HFF-Myc (cell line): ENCODE measurements around the gene PACS1.
"Not testable (repeated sequence)": the region's sequence is repeated elsewhere in the genome, so short reads cannot be mapped to it uniquely, and the experiment has no call there.

ENCODE experiments used
- DNase-seq: peaks from one replicate; pipeline ENCODE4 v3.0.0-alpha.2; 2011; ENCODE audit warnings: low read depth; ENCODE audit errors: extremely low read depth
- H3K4me3 ChIP-seq: replicated peaks from 2 replicates; pipeline ENCODE4 v1.5.1; 2011; ENCODE audit warnings: low read depth, mild to moderate bottlenecking, control low read depth, low read length
- TF ChIP-seq, protein P1 (sequence below): IDR thresholded peaks from 2 replicates; pipeline ENCODE4 v1.5.1; 2012; ENCODE audit warnings: mild to moderate bottlenecking, low read depth, low read length, control low read depth; ENCODE audit errors: missing control alignments

PACS1 gene

DNA sequence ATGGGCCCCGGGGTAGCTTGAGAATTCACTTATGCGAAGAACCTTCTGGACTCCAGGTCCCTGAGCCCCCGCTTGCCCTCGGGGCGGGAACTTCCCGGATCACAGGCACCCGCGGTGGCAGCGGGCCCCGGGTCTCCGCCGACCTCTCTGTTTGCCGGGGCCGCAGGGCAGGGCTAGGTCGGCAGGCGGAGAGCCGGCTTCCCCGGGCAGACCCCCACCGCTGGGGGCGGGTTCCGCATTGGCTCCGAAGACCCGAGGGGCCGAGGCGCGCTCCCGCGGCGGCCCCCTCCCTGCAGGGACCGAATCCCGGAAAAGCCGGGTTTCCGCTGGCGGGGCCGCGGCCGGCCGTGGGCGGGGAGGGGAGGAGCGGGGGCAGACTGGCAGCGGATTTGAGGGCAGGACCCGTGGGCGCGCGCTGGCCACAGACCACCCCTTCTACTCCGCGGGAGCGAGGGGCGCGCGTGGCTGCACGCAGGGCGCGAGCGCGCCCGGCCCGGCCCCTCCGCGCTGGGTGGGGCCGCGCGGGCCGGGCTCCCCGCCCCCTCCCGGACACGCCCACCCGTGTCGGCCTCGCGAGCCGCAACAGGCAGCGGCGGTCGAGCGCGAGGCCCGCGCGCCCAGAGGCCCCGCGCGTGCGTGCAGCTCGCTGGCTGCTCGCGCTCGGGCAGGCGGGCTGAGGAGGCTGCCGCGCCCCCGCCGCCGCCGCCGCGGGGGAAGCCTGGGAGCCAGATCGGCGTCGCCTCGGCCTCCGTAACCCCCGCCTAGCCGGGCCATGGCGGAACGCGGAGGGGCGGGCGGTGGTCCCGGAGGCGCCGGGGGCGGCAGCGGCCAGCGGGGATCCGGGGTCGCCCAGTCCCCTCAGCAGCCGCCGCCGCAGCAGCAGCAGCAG is at the start of gene PACS1:
TSS of gene PACS1 (plus strand) at position 558 of the 889 bp plus-strand sequence. CDS start at position 773, 215 bp downstream.
- TF ChIP-seq, protein P1, sequence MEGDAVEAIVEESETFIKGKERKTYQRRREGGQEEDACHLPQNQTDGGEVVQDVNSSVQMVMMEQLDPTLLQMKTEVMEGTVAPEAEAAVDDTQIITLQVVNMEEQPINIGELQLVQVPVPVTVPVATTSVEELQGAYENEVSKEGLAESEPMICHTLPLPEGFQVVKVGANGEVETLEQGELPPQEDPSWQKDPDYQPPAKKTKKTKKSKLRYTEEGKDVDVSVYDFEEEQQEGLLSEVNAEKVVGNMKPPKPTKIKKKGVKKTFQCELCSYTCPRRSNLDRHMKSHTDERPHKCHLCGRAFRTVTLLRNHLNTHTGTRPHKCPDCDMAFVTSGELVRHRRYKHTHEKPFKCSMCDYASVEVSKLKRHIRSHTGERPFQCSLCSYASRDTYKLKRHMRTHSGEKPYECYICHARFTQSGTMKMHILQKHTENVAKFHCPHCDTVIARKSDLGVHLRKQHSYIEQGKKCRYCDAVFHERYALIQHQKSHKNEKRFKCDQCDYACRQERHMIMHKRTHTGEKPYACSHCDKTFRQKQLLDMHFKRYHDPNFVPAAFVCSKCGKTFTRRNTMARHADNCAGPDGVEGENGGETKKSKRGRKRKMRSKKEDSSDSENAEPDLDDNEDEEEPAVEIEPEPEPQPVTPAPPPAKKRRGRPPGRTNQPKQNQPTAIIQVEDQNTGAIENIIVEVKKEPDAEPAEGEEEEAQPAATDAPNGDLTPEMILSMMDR, result no peak
- H3K4me3 ChIP-seq, result peak within 1 kb of the TSS; percentile 61
- no peak for DNase-seq

DNA sequence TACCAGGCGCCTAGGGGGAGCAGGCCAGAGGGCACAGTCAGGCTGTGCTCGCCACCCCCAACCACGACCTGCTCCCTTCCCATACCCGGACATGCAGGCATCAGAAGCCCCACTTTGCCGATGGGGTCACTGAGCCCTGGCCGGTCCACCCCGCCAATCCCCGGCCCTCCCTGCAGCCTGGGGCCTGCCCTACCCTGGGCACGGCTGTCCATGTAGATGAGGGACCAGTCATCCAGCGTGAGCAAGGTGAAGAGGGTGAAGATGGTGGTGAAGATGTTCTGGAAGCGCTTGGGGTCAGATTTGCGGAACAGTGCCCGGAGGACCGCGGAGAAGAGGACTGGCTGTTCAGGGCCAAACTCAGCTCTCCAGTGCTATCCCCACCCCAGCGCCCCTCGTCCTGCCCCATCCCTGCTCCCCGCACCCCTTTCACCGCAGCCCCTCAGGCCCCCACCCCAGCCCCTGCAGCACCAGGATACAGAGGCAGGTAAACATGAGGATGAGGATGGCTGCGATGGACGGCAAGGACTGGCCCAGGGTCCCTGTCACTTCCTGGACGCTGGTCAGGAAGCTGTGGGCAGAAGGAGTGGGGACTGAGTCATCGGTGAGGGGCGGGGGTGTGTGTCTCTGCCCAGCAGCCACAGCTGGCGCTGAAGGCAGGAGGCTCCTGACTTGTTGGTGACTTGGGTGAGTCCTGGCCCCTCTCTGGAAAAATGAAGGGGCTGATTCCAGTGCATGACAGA is 49.3 kb upstream of the PACS1 start:
- TF ChIP-seq, protein P1, result no peak
- H3K4me3 ChIP-seq, result no peak overlapping the region
- DNase-seq, result no peak

DNA sequence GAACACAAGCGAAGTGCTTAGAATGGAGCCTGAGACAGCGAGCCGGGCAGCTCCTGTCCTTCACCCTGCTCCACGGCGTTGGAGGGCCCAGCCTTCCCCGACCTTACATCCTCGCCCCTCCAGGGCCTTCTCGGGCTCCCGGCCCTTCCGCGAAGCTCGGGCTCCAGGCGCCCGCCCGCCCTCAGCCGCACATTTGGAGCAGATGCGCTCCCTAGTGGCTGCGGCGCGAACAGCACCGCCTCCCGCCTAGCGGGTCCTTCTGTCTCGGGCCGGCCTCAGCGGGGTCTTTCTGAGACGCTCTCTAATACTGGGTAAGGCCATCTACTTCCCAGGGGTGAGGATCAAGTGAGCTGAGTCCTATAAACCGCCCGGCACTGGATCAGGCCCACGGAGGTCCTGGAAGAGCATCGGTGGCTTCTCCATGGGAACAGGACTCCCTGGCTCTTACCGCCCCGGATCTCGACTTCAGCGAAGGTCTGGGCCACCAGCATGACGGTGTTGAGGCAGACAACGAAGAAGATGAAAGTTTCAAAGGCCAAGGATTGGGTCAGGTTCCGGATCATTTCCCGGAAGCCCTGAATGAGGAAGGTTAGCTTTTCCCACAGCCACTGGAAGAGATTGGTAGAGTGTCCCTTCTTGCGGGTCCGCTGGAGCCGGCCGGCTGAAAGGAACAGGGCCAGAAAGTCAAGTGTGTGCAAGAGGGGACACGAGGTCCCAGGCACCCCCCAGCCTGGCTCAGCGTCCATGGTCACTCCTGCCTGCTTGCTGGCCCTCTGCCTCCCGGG is 47.5 kb upstream of the PACS1 start:
- DNase-seq, result no peak
- TF ChIP-seq, protein P1, result peak; percentile 85
- H3K4me3 ChIP-seq, result no peak overlapping the region

DNA sequence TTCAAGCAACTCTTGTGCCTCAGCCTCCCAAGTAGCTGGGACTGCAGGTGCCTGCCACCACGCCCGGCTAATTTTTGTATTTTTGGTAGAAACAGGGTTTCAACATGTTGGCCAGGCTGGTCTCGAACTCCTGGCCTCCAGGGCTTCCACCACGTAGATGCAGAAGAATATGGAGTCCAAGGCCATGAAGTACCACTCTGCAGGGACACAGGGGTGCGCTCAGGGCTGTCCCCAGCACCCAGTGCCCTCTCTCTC is 47.0 kb upstream of the PACS1 start:
- not testable (repeated sequence) for DNase-seq, H3K4me3 ChIP-seq

DNA sequence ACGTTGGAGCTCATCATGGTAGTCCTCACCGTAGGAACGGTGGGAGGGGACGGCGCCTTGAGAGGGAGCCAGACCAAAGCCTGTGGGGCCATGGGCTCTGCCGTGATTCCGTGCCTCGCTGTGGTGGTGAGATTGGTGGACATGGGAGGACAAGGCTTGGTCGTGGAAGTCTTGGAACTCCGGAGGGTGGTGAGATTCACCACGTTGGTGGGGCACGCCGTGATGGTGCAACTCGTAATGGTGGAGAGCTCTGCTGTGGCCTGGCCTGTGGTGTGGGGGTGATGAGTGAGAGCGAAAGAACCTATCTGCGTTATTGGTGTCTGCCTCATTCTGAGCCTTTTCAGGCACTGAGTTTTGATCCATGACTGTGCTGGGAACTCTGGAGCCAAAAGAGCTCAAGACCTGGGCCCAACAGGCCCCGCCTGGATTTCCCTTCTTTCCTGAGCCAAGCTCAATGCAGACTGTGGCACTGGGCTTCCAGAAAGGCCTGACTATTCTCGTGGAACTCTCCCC is 44.0 kb upstream of the PACS1 start, which contains the start of gene CATSPER1:
TSS of gene CATSPER1 (minus strand) at position 463 of the 513 bp plus-strand sequence. CDS start at position 363, 100 bp downstream.
- TF ChIP-seq, protein P1, result no peak
- H3K4me3 ChIP-seq, result no peak within 1 kb of the TSS
- no peak for DNase-seq

DNA sequence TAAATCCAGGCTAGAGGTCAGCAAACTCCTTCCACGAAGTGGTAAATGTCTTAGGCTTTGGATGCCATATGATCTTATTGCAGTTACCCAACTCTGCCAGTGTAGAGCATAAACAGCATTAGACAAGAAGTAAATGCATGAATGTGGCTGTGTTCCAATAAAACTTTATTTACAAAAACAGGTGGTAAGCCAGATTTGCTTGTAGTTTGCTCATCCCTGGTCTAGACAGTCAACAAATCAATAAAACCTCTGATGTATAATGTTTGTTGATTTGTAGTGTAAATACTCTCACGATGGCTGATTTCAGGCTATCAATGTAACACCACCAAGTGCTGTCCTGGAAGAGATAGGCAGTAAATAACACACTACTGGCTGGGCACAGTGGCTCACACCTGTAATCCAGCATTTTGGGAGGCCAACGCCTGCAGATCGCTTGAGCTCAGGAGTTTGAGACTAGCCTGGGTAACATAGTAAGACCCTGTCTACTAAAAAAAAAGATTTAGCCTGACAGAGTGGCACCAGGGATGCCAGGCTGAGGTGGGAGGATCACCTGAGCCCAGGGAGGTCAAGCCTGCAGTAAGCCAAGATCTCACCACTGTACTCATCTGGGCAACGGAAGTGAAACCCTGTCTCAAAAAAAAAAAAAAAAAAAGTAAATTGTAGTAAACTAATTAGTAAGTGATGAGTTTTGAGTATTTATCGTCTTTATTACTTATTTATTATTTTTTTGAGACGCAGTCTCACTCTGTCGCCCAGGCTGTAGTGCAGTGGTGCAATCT is 36.9 kb upstream of the PACS1 start:
- H3K4me3 ChIP-seq, result no peak overlapping the region
- no peak for DNase-seq
- TF ChIP-seq, protein P1, result no peak
